GDM1 (cell line): ENCODE results near the gene MIOS.
"Not testable (repeated sequence)": the region's sequence is repeated elsewhere in the genome, so short reads cannot be mapped to it uniquely, and the experiment has no call there.

Experiments used
- DNase-seq: peaks from one replicate; lab custom pipeline; 2025; lab: John Stamatoyannopoulos, UW

Gene MIOS

GRCh38 chr7:7647495-7648036, 80.9 kb downstream of the MIOS start:
- no peak for DNase-seq

GRCh38 chr7:7650682-7651206, 84.1 kb downstream of the MIOS start:
- no peak for DNase-seq

DNA sequence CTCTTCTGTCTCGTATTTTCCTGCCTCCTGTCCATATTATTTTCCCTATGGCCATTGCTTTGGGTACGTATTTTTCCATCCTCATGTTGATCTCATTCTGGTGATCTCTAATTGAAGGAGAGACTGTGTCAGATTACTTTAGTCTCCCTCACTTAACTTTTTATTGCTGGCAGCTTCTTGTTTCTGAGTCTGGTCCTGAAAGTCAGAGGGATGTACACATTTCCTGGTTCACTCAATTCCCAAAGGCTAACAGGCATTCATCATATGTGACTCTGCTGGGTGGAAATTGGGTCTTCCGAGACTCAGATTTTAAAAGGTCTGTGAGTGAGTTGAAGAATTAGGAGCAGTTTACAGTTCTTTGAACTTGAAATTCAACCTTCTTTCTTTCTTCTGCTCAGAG, 84.8 kb downstream of the MIOS start:
- DNase-seq, result no peak

- DNase-seq, result no peak
Measured at GRCh38 chr7:7652798-7653540, 86.3 kb downstream of the MIOS start.

GRCh38 chr7:7653593-7654187, 87.0 kb downstream of the MIOS start:
- DNase-seq, result no peak

- DNase-seq, result no peak
Measured at GRCh38 chr7:7654964-7655715, 88.5 kb downstream of the MIOS start.

DNA sequence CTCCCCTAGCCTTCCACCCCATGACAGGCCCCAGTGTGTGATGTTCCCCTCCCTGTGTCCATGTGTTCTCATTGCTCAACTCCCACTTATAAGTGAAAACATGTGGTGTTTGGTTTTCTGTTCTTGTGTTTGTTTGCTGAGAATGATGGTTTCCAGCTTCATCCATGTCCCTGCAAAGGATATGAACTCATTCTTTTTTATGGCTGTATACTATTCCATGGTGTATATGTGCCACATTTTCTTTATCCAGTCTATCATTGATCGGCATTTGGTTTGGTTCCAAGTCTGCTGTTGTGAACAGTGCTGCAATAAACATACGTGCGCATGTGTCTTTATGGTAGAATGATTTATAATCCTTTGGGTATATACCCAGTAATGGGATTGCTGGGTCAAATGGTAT, 89.8 kb downstream of the MIOS start:
- not testable (repeated sequence) for DNase-seq
